OCI-LY7 (cell line): ENCODE results near the gene EMP1.

Source experiments
- CTCF ChIP-seq: fragments of 200-600 bp; sonication (generic); conservative IDR thresholded peaks from 2 replicates; pipeline ENCODE4 v1.5.1; 2014; ENCODE audit warnings: mild to moderate bottlenecking, antibody characterized with exemption, low read length, moderate library complexity, mixed read lengths
- EZH2phosphoT487 ChIP-seq: fragments of 200-600 bp; sonication (generic); IDR thresholded peaks from 2 replicates; pipeline ENCODE4 v1.6.1; 2018; ENCODE audit warnings: low read depth, borderline replicate concordance, mild to moderate bottlenecking, mixed run types, antibody characterized with exemption, low read length, moderate library complexity, mixed read lengths

- TF ChIP-seq CTCF (no peak), EZH2phosphoT487 (no peak)
These were observed 15.0 kb upstream of the EMP1 start for GRCh38 chr12:13181375-13182070.
